ENCODE results near the gene M1AP. TPM values are rescaled to one million over a fixed set of nuclear protein-coding genes. Genes with fewer than 3 reads are reported as not detected.

The M1AP gene
- total RNA-seq, 2 donors from 2014 or later, result 0.56 TPM; not detected in 1

- intact Hi-C loops (cut with DNase I, micrococcal nuclease), result no loop called here
- peak; percentile 50 to 76 for DNase-seq
- ATAC-seq, result peak; percentile 71
Measured at GRCh38 chr2:74554820-74555531, 93.2 kb downstream of the M1AP start.

GRCh38 chr2:74553892-74554819 lies 94.0 kb downstream of the M1AP start, which contains the start of the genes DOK1 and LOXL3:
DOK1 (plus strand) TSS chr2:74554720; CDS start chr2:74554755, 35 bp downstream.
LOXL3 (minus strand) TSS chr2:74553942; CDS start chr2:74552634, 1,308 bp downstream.
- DNase-seq, result peak; percentile 88 to 96
- peak; percentile 83 for ATAC-seq
- intact Hi-C loops (cut with DNase I, micrococcal nuclease), result no loop called here

- intact Hi-C loops (cut with DNase I, micrococcal nuclease), result no loop called here
- DNase-seq (no peak), ATAC-seq (no peak)
Measured at GRCh38 chr2:74552914-74553811, 95.0 kb downstream of the M1AP start.

GRCh38 chr2:74551942-74552913 lies 95.9 kb downstream of the M1AP start:
- ATAC-seq, result no peak
- DNase-seq, result no peak
- intact Hi-C loops (cut with DNase I, micrococcal nuclease), result no loop called here

- ATAC-seq, result no peak
- no peak for DNase-seq
- intact Hi-C loops (cut with DNase I, micrococcal nuclease), result no loop called here
Measured at GRCh38 chr2:74551530-74551929, 96.6 kb downstream of the M1AP start.

- intact Hi-C loops (cut with DNase I, micrococcal nuclease), result no loop called here
- no peak for ATAC-seq
- DNase-seq, result no peak
Measured at GRCh38 chr2:74550231-74550630, 97.9 kb downstream of the M1AP start.

- intact Hi-C loops (cut with DNase I, micrococcal nuclease), result no loop called here
- ATAC-seq (peak; percentile 90), DNase-seq (peak; percentile 71 to 80)
Measured at GRCh38 chr2:74548900-74549826, 99.0 kb downstream of the M1AP start.

- ATAC-seq (no peak), DNase-seq (no peak)
- intact Hi-C loops (cut with DNase I, micrococcal nuclease), result no loop called here
Measured at GRCh38 chr2:74548285-74548899, 99.7 kb downstream of the M1AP start.

GRCh38 chr2:74546004-74546403 lies 102.1 kb downstream of the M1AP start:
- intact Hi-C loops (cut with DNase I, micrococcal nuclease), result no loop called here
- ATAC-seq, result no peak
- DNase-seq, result no peak

GRCh38 chr2:74544634-74545033 lies 103.5 kb downstream of the M1AP start:
- intact Hi-C loops (cut with DNase I, micrococcal nuclease), result no loop called here
- ATAC-seq (no peak), DNase-seq (no peak)

GRCh38 chr2:74542978-74543377 lies 105.2 kb downstream of the M1AP start:
- ATAC-seq (no peak), DNase-seq (no peak)
- intact Hi-C loops (cut with DNase I, micrococcal nuclease), result no loop called here

- intact Hi-C loops (cut with DNase I, micrococcal nuclease), result no loop called here
- ATAC-seq (no peak), DNase-seq (no peak)
Measured at GRCh38 chr2:74540291-74540690, 107.8 kb downstream of the M1AP start.

- DNase-seq (no peak), ATAC-seq (no peak)
- intact Hi-C loops (cut with DNase I, micrococcal nuclease), result no loop called here
Measured at GRCh38 chr2:74538881-74539339, 109.2 kb downstream of the M1AP start.

GRCh38 chr2:74537140-74537539 lies 111.0 kb downstream of the M1AP start:
- DNase-seq (no peak), ATAC-seq (no peak)
- intact Hi-C loops (cut with DNase I, micrococcal nuclease), result no loop called here

- DNase-seq, result no peak
- ATAC-seq, result no peak
- intact Hi-C loops (cut with DNase I, micrococcal nuclease), result no loop called here
Measured at GRCh38 chr2:74536166-74536950, 111.8 kb downstream of the M1AP start.
